K562 (cell line): ENCODE data around the gene HAUS1. TPM values are rescaled to one million over a fixed set of nuclear protein-coding genes. Genes with fewer than 3 reads are reported as not detected.

Experiments used
- ATF4 ChIP-seq: fragments of 450-650 bp; formaldehyde crosslinking; IDR thresholded peaks from 2 replicates; pipeline ENCODE4 v1.4.0; 2022; ENCODE audit warnings: mild to moderate bottlenecking, moderate library complexity
- BRF1 ChIP-seq: IDR thresholded peaks from 3 replicates; pipeline ENCODE4 v1.6.1; 2011; ENCODE audit warnings: borderline replicate concordance, mild to moderate bottlenecking; ENCODE audit not compliant: insufficient read length; ENCODE audit errors: extremely low read depth
- CBFA2T3 ChIP-seq: fragments of 450-650 bp; IDR thresholded peaks from 2 replicates; pipeline ENCODE4 v1.6.1; 2017
- E2F3 ChIP-seq: fragments of 250-450 bp; sonication (Bioruptor Pico); IDR thresholded peaks from 2 replicates; pipeline ENCODE4 v1.4.0; 2020; ENCODE audit warnings: mild to moderate bottlenecking
- ESRRB ChIP-seq: fragments of 250-450 bp; sonication (Bioruptor Pico); IDR thresholded peaks from 2 replicates; pipeline ENCODE4 v1.5.0; 2020; ENCODE audit warnings: mild to moderate bottlenecking, moderate library complexity, borderline replicate concordance
- HMG20B ChIP-seq: fragments of 250-450 bp; sonication (Bioruptor Pico); IDR thresholded peaks from 2 replicates; pipeline ENCODE4 v1.5.0; 2021; ENCODE audit warnings: mild to moderate bottlenecking
- NONO ChIP-seq, 2 experiments: fragments of 200-400 bp in 1 of 2; fragments of 450-650 bp in 1 of 2; formaldehyde crosslinking in 1 of 2; IDR thresholded peaks; 2 replicates each; pipeline ENCODE4 v1.6.1; 2017; ENCODE audit warnings: low read depth in 2 of 2, mild to moderate bottlenecking in 2 of 2, moderate library complexity in 2 of 2, low read length in 1 of 2
- PHB2 ChIP-seq: fragments of 450-650 bp; IDR thresholded peaks from 2 replicates; pipeline ENCODE4 v1.6.1; 2017; ENCODE audit warnings: low read depth
- SRSF9 ChIP-seq: fragments of 200-400 bp; formaldehyde crosslinking; IDR thresholded peaks from 2 replicates; pipeline ENCODE4 v1.6.1; 2017; ENCODE audit warnings: low read depth, low read length, borderline replicate concordance
- TCF3 ChIP-seq: sonication (generic); formaldehyde crosslinking; IDR thresholded peaks from 2 replicates; pipeline ENCODE4 v1.4.0; 2020; ENCODE audit warnings: mild to moderate bottlenecking, missing genetic modification reagents
- YY1 ChIP-seq, 3 experiments: IDR thresholded peaks; 2 replicates each; pipeline ENCODE4 v1.6.1; 2011; ENCODE audit warnings: low read length in 2 of 3, mild to moderate bottlenecking in 2 of 3, moderate library complexity in 2 of 3, borderline replicate concordance in 1 of 3, control low read depth in 1 of 3, low read depth in 1 of 3; ENCODE audit not compliant: insufficient read depth in 3 of 3, insufficient replicate concordance in 2 of 3, control insufficient read depth in 1 of 3, insufficient read length in 1 of 3; ENCODE audit errors: extremely low read depth in 1 of 3
- ZBTB11 ChIP-seq, 3 experiments: fragments of 200-800 bp in 1 of 3; fragments of 250-450 bp in 1 of 3; fragments of 450-650 bp in 1 of 3; sonication (Bioruptor Pico) in 1 of 3; sonication (Bioruptor generic) in 1 of 3; formaldehyde crosslinking in 1 of 3; IDR thresholded peaks; 2 replicates each; pipeline versions ENCODE4 v1.6.1 to v1.8.0; 2016 to 2022; ENCODE audit warnings: mild to moderate bottlenecking in 2 of 3, missing genetic modification characterization in 2 of 3, missing compliant biosample characterization in 1 of 3, moderate library complexity in 1 of 3
- ZFP91 ChIP-seq: sonication (generic); formaldehyde crosslinking; IDR thresholded peaks from 2 replicates; pipeline ENCODE4 v1.8.0; 2022; ENCODE audit warnings: mild to moderate bottlenecking, missing genetic modification reagents
- ZKSCAN3 ChIP-seq: fragments of 250-450 bp; sonication (Bioruptor Pico); IDR thresholded peaks from 2 replicates; pipeline ENCODE4 v1.4.0; 2020
- ZSCAN32 ChIP-seq: fragments of 450-650 bp; formaldehyde crosslinking; IDR thresholded peaks from 2 replicates; pipeline ENCODE4 v1.4.0; 2020; ENCODE audit warnings: mild to moderate bottlenecking, moderate library complexity
- polyA plus RNA-seq, 8 experiments: library from polyadenylated mRNA; depleted of rRNA in 4 of 8; stranded (reverse) in 5 of 8; unstranded in 3 of 8; fragments of >200 nt; fragmentation: Nextera tagmentation in 2 of 8; fragmentation: Illumina TruSeq in 1 of 8; extraction: Ambion mirVana in 2 of 8; extraction: Trizol in 1 of 8; gene quantifications; 2 replicates each; pipeline versions ENCODE4 v1.2.1 to v1.2.3, GENCODE V29; 2011 to 2014; ENCODE audit warnings: inconsistent platforms in 1 of 8, missing spikeins in 1 of 8
- total RNA-seq, 7 experiments: library from RNA; depleted of rRNA in 6 of 7; stranded (reverse); fragments of >200 nt in 6 of 7; fragmentation: Illumina TruSeq in 2 of 7; extraction: Trizol in 2 of 7; gene quantifications; 2 replicates each; pipeline versions ENCODE4 v1.2.1 to v1.2.3, GENCODE V29; 2011 to 2021; ENCODE audit warnings: low replicate concordance in 1 of 7
- TF ChIP-seq, protein P1 (sequence below): fragments of 200-800 bp; sonication (Bioruptor generic); IDR thresholded peaks from 2 replicates; pipeline ENCODE4 v1.6.1; 2017; ENCODE audit warnings: missing genetic modification characterization, missing compliant biosample characterization
- TF ChIP-seq, protein P2 (sequence below): IDR thresholded peaks from 2 replicates; pipeline ENCODE4 v1.6.1; 2012; ENCODE audit warnings: low read depth, low read length, improper control_type of control experiment, borderline replicate concordance

Gene HAUS1
- total and polyA plus RNA-seq, 9 of the 15 experiments (the other 6 are each of a cell fraction or from before 2014, with no cell fraction given) = 45.6 to 135 (median 76.3) TPM

- TF ChIP-seq, protein P1, sequence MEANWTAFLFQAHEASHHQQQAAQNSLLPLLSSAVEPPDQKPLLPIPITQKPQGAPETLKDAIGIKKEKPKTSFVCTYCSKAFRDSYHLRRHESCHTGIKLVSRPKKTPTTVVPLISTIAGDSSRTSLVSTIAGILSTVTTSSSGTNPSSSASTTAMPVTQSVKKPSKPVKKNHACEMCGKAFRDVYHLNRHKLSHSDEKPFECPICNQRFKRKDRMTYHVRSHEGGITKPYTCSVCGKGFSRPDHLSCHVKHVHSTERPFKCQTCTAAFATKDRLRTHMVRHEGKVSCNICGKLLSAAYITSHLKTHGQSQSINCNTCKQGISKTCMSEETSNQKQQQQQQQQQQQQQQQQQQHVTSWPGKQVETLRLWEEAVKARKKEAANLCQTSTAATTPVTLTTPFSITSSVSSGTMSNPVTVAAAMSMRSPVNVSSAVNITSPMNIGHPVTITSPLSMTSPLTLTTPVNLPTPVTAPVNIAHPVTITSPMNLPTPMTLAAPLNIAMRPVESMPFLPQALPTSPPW (CRISPR knock-in tag) = peak; percentile 21; the same call in 1 of the 2 replicates
- TF ChIP-seq SRSF9 (no peak), ESRRB (no peak), ZBTB11 (CRISPR knock-in tag; IDR thresholded peaks at IDR 0.05) (no peak), ZKSCAN3 (CRISPR knock-in tag) (no peak), YY1 (IDR thresholded peaks at IDR 0.05; ENCODE audit: borderline replicate concordance in 1 of 3, control insufficient read depth in 1 of 3, extremely low read depth in 1 of 3, insufficient read depth in 3 of 3, insufficient read length in 1 of 3, insufficient replicate concordance in 2 of 3, low read depth in 1 of 3, low read length in 2 of 3) (peak in 2 of 3 experiments; percentile 37 to 42), E2F3 (CRISPR knock-in tag) (no peak), BRF1 (no peak), HMG20B (no peak), ZFP91 (CRISPR knock-in tag) (no peak), CBFA2T3 (no peak), TCF3 (CRISPR knock-in tag) (no peak), ATF4 (no peak), PHB2 (no peak), NONO (IDR thresholded peaks at IDR 0.05; ENCODE audit: low read depth in 2 of 2, low read length in 1 of 2) (peak in 1 of 2 experiments; percentile 55; a peak in 1 of 4 replicates), ZSCAN32 (no peak)
- TF ChIP-seq, protein P2, sequence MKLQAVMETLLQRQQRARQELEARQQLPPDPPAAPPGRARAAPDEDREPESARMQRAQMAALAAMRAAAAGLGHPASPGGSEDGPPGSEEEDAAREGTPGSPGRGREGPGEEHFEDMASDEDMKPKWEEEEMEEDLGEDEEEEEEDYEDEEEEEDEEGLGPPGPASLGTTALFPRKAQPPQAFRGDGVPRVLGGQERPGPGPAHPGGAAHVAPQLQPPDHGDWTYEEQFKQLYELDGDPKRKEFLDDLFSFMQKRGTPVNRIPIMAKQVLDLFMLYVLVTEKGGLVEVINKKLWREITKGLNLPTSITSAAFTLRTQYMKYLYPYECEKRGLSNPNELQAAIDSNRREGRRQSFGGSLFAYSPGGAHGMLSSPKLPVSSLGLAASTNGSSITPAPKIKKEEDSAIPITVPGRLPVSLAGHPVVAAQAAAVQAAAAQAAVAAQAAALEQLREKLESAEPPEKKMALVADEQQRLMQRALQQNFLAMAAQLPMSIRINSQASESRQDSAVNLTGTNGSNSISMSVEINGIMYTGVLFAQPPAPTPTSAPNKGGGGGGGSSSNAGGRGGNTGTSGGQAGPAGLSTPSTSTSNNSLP = no peak
Observed at GRCh38 chr18:46071653-46072375, 32.4 kb upstream of the HAUS1 start, which contains the start of gene PSTPIP2 (continued).
